PC-3 (cell line): Measurements from ENCODE around the gene SRI. TPM values are rescaled to one million over a fixed set of nuclear protein-coding genes. Genes with fewer than 3 reads are reported as not detected.
A peak's percentile ranks its signal among the peaks of the same experiment; 100 is the strongest.

Experiments used
- ATAC-seq: fragments of 200-7000 bp; cut with Tn5 transposase; 2 replicates; pipeline ENCODE4 v1.9.1; 2020; ENCODE audit warnings: mild to moderate bottlenecking, moderate library complexity
- BruUV-seq: library from RNA; stranded (reverse); fragments of 400-500 nt; replicated peaks from 2 replicates; lab custom pipeline; 2021; lab: Mats Ljungman, UMichigan
- CTCF ChIA-PET: fragments of 300-600 bp; sonication (Branson Sonifier 250); formaldehyde crosslinking; loops from one replicate; lab custom pipeline; 2022; ENCODE audit warnings: antibody characterized with exemption; lab: Charles Lee
- POLR2A ChIA-PET: fragments of 300-600 bp; sonication (Branson Sonifier 250); formaldehyde crosslinking; loops from one replicate; lab custom pipeline; 2022; ENCODE audit warnings: antibody characterized with exemption; ENCODE audit not compliant: unreplicated experiment; lab: Charles Lee
- DNase-seq: peaks from one replicate; pipeline ENCODE4 v3.0.0-alpha.2; 2015
- H2AFZ ChIP-seq: fragments of 300-600 bp; sonication (generic); 2 replicates; pipeline ENCODE4 v1.6.0; 2016; ENCODE audit warnings: antibody characterized with exemption, low read length
- H3F3A ChIP-seq: fragments of 300-600 bp; sonication (generic); one replicate; pipeline ENCODE4 v1.6.0; 2017; ENCODE audit warnings: antibody characterized with exemption, low read length, control low read depth, mild to moderate bottlenecking; ENCODE audit not compliant: unreplicated experiment
- H3K27ac ChIP-seq: fragments of 300-600 bp; sonication (generic); 2 replicates; pipeline ENCODE4 v1.5.1; 2016; ENCODE audit warnings: mild to moderate bottlenecking, low read length
- H3K27me3 ChIP-seq: fragments of 300-600 bp; sonication (generic); 2 replicates; pipeline ENCODE4 v1.6.1; 2016; ENCODE audit warnings: low read length, mixed read lengths
- H3K36me3 ChIP-seq: fragments of 300-600 bp; sonication (generic); 2 replicates; pipeline ENCODE4 v1.6.1; 2016; ENCODE audit warnings: low read depth, mixed run types, low read length, mixed read lengths
- H3K4me1 ChIP-seq: fragments of 300-600 bp; sonication (generic); 2 replicates; pipeline ENCODE4 v1.5.1; 2016; ENCODE audit warnings: low read length; ENCODE audit not compliant: insufficient read depth
- H3K4me2 ChIP-seq: fragments of 300-600 bp; sonication (generic); 2 replicates; pipeline ENCODE4 v1.6.0; 2016; ENCODE audit warnings: low read length
- H3K4me3 ChIP-seq: fragments of 300-600 bp; sonication (generic); 2 replicates; pipeline ENCODE4 v1.5.1; 2016; ENCODE audit warnings: mild to moderate bottlenecking, low read length, mixed read lengths
- H3K79me2 ChIP-seq: fragments of 300-600 bp; sonication (generic); 2 replicates; pipeline ENCODE4 v1.6.1; 2017; ENCODE audit warnings: low read length, mixed read lengths
- H3K9ac ChIP-seq: fragments of 300-600 bp; sonication (generic); 2 replicates; pipeline ENCODE4 v1.6.0; 2016; ENCODE audit warnings: mild to moderate bottlenecking, low read length
- H3K9me2 ChIP-seq: fragments of 300-600 bp; sonication (generic); replicated peaks from 2 replicates; pipeline ENCODE4 v1.6.1; 2016; ENCODE audit warnings: mixed run types, low read length, mixed read lengths
- H3K9me3 ChIP-seq: fragments of 300-600 bp; sonication (generic); 2 replicates; pipeline ENCODE4 v1.6.1; 2016; ENCODE audit warnings: low read length, mixed read lengths
- H4K20me1 ChIP-seq: fragments of 300-600 bp; sonication (generic); 2 replicates; pipeline ENCODE4 v1.6.1; 2016; ENCODE audit warnings: low read length, mixed read lengths
- EZH2 ChIP-seq: fragments of 300-600 bp; sonication (generic); IDR thresholded peaks from one replicate; pipeline ENCODE4 v1.6.1; 2017; ENCODE audit warnings: antibody characterized with exemption, mild to moderate bottlenecking, low read length; ENCODE audit not compliant: unreplicated experiment
- EZH2phosphoT487 ChIP-seq: fragments of 300-600 bp; sonication (generic); IDR thresholded peaks from 2 replicates; pipeline ENCODE4 v1.6.1; 2018; ENCODE audit warnings: mild to moderate bottlenecking, antibody characterized with exemption, low read length, borderline replicate concordance
- intact Hi-C: fragments of 100-400 bp; cut with micrococcal nuclease; formaldehyde crosslinking; loops from 2 replicates; pipeline ENCODE4 v1.9.0; 2023
- total RNA-seq: library from RNA; depleted of rRNA; stranded (reverse); fragments of >200 nt; gene quantifications from 2 replicates; pipeline ENCODE4 v1.2.3, GENCODE V29; 2014
- TF ChIP-seq, protein P1 (sequence below): fragments of 300-600 bp; sonication (generic); conservative IDR thresholded peaks from 2 replicates; pipeline ENCODE4 v1.5.1; 2017; ENCODE audit warnings: antibody characterized with exemption, low read depth, mild to moderate bottlenecking, low read length

SRI gene
- total RNA-seq, 1 experiment from 2014 or later = 151 TPM

DNA sequence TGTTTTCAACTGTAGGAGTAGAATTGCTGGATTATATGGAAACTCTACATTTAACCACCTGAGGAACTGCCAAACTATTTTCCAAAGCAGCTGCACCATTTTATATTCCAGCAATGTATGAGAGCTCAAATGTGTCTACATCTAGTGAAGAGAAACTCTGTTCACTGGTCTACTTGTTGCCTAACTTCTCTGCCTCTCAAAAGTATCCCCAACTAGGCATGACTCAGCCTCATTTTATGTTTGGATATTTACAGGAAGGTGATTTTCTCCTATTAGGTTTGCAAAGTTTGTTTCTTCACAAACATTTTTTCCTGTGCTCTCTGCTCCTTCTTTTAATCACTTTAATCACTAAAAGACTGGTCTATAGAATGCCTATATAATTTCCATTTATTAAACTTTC, 37.1 kb upstream of the SRI start:
- DNase-seq (peak; percentile 46), ATAC-seq (no peak)
- intact Hi-C loops = no loop called here
- 0 out of 2 replicates have a peak overlapping the region, but pooled peaks have one; percentile 3 for H3K4me2 ChIP-seq
- H3K27ac ChIP-seq = no peak overlapping the region
- POLR2A ChIA-PET = no interaction called here
- H3K27me3 ChIP-seq = no peaks in the 10 kb centered on the region
- H2AFZ ChIP-seq = no peak overlapping the region
- peaks cover 15% of the 10 kb centered on the region; the same call in 1 of the 2 replicates for H3K9me3 ChIP-seq
- H3K4me1 ChIP-seq = peaks cover 39% of the 10 kb centered on the region
- no peak overlapping the region for H3K9ac ChIP-seq
- CTCF ChIA-PET = no interaction called here
- H3K9me2 ChIP-seq = no peaks in the 10 kb centered on the region
- H4K20me1 ChIP-seq = no peaks in the 10 kb centered on the region
- BruUV-seq = no TSS peak
- H3K36me3 ChIP-seq = peaks cover 5% of the 10 kb centered on the region; the same call in 1 of the 2 replicates
- TF ChIP-seq, protein P1, sequence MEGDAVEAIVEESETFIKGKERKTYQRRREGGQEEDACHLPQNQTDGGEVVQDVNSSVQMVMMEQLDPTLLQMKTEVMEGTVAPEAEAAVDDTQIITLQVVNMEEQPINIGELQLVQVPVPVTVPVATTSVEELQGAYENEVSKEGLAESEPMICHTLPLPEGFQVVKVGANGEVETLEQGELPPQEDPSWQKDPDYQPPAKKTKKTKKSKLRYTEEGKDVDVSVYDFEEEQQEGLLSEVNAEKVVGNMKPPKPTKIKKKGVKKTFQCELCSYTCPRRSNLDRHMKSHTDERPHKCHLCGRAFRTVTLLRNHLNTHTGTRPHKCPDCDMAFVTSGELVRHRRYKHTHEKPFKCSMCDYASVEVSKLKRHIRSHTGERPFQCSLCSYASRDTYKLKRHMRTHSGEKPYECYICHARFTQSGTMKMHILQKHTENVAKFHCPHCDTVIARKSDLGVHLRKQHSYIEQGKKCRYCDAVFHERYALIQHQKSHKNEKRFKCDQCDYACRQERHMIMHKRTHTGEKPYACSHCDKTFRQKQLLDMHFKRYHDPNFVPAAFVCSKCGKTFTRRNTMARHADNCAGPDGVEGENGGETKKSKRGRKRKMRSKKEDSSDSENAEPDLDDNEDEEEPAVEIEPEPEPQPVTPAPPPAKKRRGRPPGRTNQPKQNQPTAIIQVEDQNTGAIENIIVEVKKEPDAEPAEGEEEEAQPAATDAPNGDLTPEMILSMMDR = no peak
- no peak for TF ChIP-seq EZH2phosphoT487
- TF ChIP-seq EZH2 = no peak
- no peak overlapping the region for H3K4me3 ChIP-seq
- H3K79me2 ChIP-seq = no peaks in the 10 kb centered on the region
- H3F3A ChIP-seq = no peaks in the 10 kb centered on the region

- peak overlapping the region; percentile 81 for H3K27ac ChIP-seq
- H3K27me3 ChIP-seq = no peaks in the 10 kb centered on the region
- peak overlapping the region; percentile 43 for H3K4me2 ChIP-seq
- H4K20me1 ChIP-seq = no peaks in the 10 kb centered on the region
- H2AFZ ChIP-seq = no peak overlapping the region
- peaks cover 15% of the 10 kb centered on the region; the same call in 1 of the 2 replicates for H3K9me3 ChIP-seq
- DNase-seq (peak; percentile 88), ATAC-seq (peak; percentile 93)
- H3K9me2 ChIP-seq = no peaks in the 10 kb centered on the region
- no peak overlapping the region for H3K4me3 ChIP-seq
- TF ChIP-seq, protein P1 = no peak
- TF ChIP-seq EZH2phosphoT487 (no peak), EZH2 (no peak)
- no TSS peak for BruUV-seq
- peaks cover 5% of the 10 kb centered on the region; the same call in 1 of the 2 replicates for H3K36me3 ChIP-seq
- POLR2A ChIA-PET = interaction anchor here (0.6 kb wide), 1 partner anchor 10 kb away, joined by 5 read pairs; no protein-coding TSS in a partner anchor
- intact Hi-C loops = no loop called here
- peaks cover 28% of the 10 kb centered on the region for H3K4me1 ChIP-seq
- H3K9ac ChIP-seq = peak overlapping the region; percentile 36; the same call in 1 of the 2 replicates
- H3F3A ChIP-seq = no peaks in the 10 kb centered on the region
- CTCF ChIA-PET = interaction anchor here (0.5 to 1.3 kb wide), 2 partner anchors 11 to 841 kb away, joined by 3 to 10 read pairs; no protein-coding TSS in a partner anchor
- H3K79me2 ChIP-seq = no peaks in the 10 kb centered on the region
These were observed 35.0 kb upstream of the SRI start for GRCh38 chr7:88254721-88255424.

GRCh38 chr7:88253640-88254039, 33.8 kb upstream of the SRI start:
- no peaks in the 10 kb centered on the region for H3F3A ChIP-seq
- no peaks in the 10 kb centered on the region for H3K9me2 ChIP-seq
- peaks cover 23% of the 10 kb centered on the region for H3K4me1 ChIP-seq
- BruUV-seq = no TSS peak
- H3K4me2 ChIP-seq = no peak overlapping the region
- intact Hi-C loops = no loop called here
- CTCF ChIA-PET = no interaction called here
- H3K4me3 ChIP-seq = no peak overlapping the region
- H2AFZ ChIP-seq = no peak overlapping the region
- no peaks in the 10 kb centered on the region for H4K20me1 ChIP-seq
- TF ChIP-seq EZH2 (no peak), EZH2phosphoT487 (no peak)
- TF ChIP-seq, protein P1 = no peak
- peaks cover 5% of the 10 kb centered on the region; the same call in 1 of the 2 replicates for H3K36me3 ChIP-seq
- no peaks in the 10 kb centered on the region for H3K79me2 ChIP-seq
- ATAC-seq (no peak), DNase-seq (no peak)
- peaks cover 15% of the 10 kb centered on the region; the same call in 1 of the 2 replicates for H3K9me3 ChIP-seq
- H3K27ac ChIP-seq = no peak overlapping the region
- no peak overlapping the region for H3K9ac ChIP-seq
- POLR2A ChIA-PET = no interaction called here
- no peaks in the 10 kb centered on the region for H3K27me3 ChIP-seq
